NCI-H2196 (cell line): Measurements from ENCODE around the gene GPATCH3.
"Not testable (repeated sequence)": the region's sequence is repeated elsewhere in the genome, so short reads cannot be mapped to it uniquely, and the experiment has no call there.

Experiments
- DNase-seq: peaks from one replicate; lab custom pipeline; 2025; ENCODE audit not compliant: unreplicated experiment; lab: John Stamatoyannopoulos, UW

Gene GPATCH3

GRCh38 chr1:26913754-26914619 is 13.7 kb upstream of the GPATCH3 start, which contains the start of gene NR0B2:
Gene NR0B2 (minus strand): TSS chr1:26913975. CDS start chr1:26913940, 35 bp downstream.
- peak; percentile 97 for DNase-seq

- DNase-seq, result no peak
These were observed 13.1 kb upstream of the GPATCH3 start for GRCh38 chr1:26913389-26913753.

GRCh38 chr1:26912147-26912490 is 11.9 kb upstream of the GPATCH3 start:
- no peak for DNase-seq

- no peak for DNase-seq
These were observed 11.3 kb upstream of the GPATCH3 start for GRCh38 chr1:26911399-26912146.

- no peak for DNase-seq
These were observed 10.3 kb upstream of the GPATCH3 start for GRCh38 chr1:26910343-26911160.

- no peak for DNase-seq
These were observed 9.7 kb upstream of the GPATCH3 start for GRCh38 chr1:26909951-26910342.

GRCh38 chr1:26907071-26907917 is 7.0 kb upstream of the GPATCH3 start:
- peak; percentile 83 for DNase-seq

- no peak for DNase-seq
These were observed 696 bp upstream of the GPATCH3 start for GRCh38 chr1:26900815-26901511.

- DNase-seq, result no peak
These were observed 2.9 kb downstream of the GPATCH3 start for GRCh38 chr1:26897351-26897750.

- no peak for DNase-seq
These were observed 6.0 kb downstream of the GPATCH3 start for GRCh38 chr1:26894263-26894662.

GRCh38 chr1:26890467-26890796 is 9.8 kb downstream of the GPATCH3 start:
- no peak for DNase-seq

GRCh38 chr1:26889551-26890466 is 10.5 kb downstream of the GPATCH3 start, which contains the start of gene GPN2:
Gene GPN2 (minus strand): TSS chr1:26890283. CDS start chr1:26890096, 187 bp downstream.
- DNase-seq, result peak; percentile 78

- DNase-seq, result no peak
These were observed 12.0 kb downstream of the GPATCH3 start for GRCh38 chr1:26888231-26888630.

- peak; percentile 40 for DNase-seq
These were observed 13.1 kb downstream of the GPATCH3 start for GRCh38 chr1:26887125-26887524.

GRCh38 chr1:26882696-26883463 is 17.4 kb downstream of the GPATCH3 start:
- no peak for DNase-seq

- DNase-seq, result not testable (repeated sequence)
These were observed 18.7 kb downstream of the GPATCH3 start for GRCh38 chr1:26881611-26882010.

GRCh38 chr1:26879793-26880192 is 20.5 kb downstream of the GPATCH3 start:
- no peak for DNase-seq

- DNase-seq, result no peak
These were observed 22.9 kb downstream of the GPATCH3 start for GRCh38 chr1:26877326-26877725.
